Hepatocyte (in vitro differentiated cells): ENCODE results near the gene NOS1AP.

Experiments
- CTCF ChIP-seq: fragments of 200-600 bp; sonication (generic); IDR thresholded peaks from 2 replicates; pipeline ENCODE4 v1.5.1; 2016; ENCODE audit warnings: antibody characterized with exemption, mild to moderate bottlenecking; ENCODE audit not compliant: poor library complexity
- EZH2 ChIP-seq: fragments of 200-600 bp; sonication (generic); IDR thresholded peaks from 2 replicates; pipeline ENCODE4 v1.6.1; 2016; ENCODE audit warnings: antibody characterized with exemption, mild to moderate bottlenecking, borderline replicate concordance
- EZH2phosphoT487 ChIP-seq: fragments of 200-600 bp; sonication (generic); IDR thresholded peaks from one replicate; pipeline ENCODE4 v1.6.1; 2018; ENCODE audit warnings: antibody characterized with exemption, mild to moderate bottlenecking, low read depth, moderate library complexity; ENCODE audit not compliant: unreplicated experiment, severe bottlenecking

- no peak for TF ChIP-seq CTCF
- TF ChIP-seq EZH2 = no peak
- TF ChIP-seq EZH2phosphoT487 = no peak
Measured at GRCh38 chr1:162230096-162230495, 160.6 kb downstream of the NOS1AP start.
